ENCODE results near the gene OR2Z1.

DNA sequence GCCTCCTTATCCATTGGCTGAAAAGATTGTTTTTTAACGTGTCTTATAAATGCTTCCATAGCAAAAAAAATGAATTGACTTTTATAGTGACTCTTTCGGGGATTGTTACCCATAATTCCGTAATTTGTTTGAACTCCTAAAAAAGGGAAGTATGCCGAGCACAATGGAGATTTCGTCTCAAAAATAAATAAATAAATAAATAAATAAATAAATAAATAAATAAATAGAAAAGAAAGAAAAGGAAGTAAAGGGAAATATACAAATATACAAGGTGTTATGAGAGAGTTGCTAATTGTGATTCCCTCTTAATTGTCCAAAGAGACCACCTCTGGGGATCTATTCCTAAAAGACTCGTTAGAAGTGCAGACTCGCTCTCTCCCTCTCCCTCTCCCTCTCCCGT, 16.9 kb downstream of the OR2Z1 start:
- TF ChIP-seq CTCF (IDR thresholded peaks at IDR 0.05) (no peak), POLR2AphosphoS5 (IDR thresholded peaks at IDR 0.05; ENCODE audit: low read depth, low read length) (no peak), SIN3A (IDR thresholded peaks at IDR 0.05; ENCODE audit: borderline replicate concordance, insufficient read depth, low read depth, low read length) (no peak)
